GM12801 (cell line): ENCODE data around the gene FUT7.

Experiments
- TF ChIP-seq, protein P1 (sequence below): IDR thresholded peaks from one replicate; pipeline ENCODE4 v1.5.1; 2011; ENCODE audit warnings: control low read depth; ENCODE audit not compliant: insufficient read length; ENCODE audit errors: extremely low read depth

FUT7 gene

DNA sequence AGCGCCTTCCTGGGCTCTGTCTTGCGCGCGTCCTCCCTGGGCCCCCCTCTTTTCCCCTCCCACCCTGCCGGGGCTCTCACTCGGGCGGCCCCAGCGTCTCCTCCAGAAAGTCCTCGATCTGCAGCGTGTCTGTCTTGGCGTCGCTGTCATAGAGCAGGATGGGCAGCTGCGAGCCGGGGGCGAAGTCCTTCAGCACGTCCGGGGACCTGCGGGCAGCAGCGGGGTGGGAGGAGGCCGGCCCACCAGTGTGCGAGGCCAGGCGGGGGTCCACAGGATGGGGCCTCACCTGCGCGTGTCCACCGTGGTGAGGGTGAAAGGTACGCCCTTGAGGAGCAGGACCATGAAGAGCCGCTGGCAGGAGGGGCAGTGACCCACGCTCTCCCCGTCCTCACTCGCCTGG lies 36.5 kb downstream of the FUT7 start:
- TF ChIP-seq, protein P1, sequence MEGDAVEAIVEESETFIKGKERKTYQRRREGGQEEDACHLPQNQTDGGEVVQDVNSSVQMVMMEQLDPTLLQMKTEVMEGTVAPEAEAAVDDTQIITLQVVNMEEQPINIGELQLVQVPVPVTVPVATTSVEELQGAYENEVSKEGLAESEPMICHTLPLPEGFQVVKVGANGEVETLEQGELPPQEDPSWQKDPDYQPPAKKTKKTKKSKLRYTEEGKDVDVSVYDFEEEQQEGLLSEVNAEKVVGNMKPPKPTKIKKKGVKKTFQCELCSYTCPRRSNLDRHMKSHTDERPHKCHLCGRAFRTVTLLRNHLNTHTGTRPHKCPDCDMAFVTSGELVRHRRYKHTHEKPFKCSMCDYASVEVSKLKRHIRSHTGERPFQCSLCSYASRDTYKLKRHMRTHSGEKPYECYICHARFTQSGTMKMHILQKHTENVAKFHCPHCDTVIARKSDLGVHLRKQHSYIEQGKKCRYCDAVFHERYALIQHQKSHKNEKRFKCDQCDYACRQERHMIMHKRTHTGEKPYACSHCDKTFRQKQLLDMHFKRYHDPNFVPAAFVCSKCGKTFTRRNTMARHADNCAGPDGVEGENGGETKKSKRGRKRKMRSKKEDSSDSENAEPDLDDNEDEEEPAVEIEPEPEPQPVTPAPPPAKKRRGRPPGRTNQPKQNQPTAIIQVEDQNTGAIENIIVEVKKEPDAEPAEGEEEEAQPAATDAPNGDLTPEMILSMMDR = no peak

DNA sequence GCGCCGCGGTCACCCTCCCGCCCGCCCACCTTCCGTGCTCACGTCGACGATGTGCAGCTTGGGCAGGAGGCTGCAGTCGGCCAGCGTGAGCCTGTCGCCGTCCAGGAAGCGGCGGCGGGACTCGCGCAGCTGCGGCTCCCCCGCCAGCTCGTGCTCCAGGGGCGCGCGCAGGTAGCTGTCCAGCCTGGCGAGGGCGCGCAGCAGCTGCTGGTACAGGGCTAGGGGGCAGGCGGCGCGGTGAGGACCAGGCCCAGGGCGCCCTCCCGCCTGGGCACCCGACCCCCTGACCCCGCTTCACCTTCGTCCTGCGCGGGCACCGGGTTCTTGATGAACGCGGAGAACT lies 37.0 kb downstream of the FUT7 start:
- TF ChIP-seq, protein P1 = no peak

DNA sequence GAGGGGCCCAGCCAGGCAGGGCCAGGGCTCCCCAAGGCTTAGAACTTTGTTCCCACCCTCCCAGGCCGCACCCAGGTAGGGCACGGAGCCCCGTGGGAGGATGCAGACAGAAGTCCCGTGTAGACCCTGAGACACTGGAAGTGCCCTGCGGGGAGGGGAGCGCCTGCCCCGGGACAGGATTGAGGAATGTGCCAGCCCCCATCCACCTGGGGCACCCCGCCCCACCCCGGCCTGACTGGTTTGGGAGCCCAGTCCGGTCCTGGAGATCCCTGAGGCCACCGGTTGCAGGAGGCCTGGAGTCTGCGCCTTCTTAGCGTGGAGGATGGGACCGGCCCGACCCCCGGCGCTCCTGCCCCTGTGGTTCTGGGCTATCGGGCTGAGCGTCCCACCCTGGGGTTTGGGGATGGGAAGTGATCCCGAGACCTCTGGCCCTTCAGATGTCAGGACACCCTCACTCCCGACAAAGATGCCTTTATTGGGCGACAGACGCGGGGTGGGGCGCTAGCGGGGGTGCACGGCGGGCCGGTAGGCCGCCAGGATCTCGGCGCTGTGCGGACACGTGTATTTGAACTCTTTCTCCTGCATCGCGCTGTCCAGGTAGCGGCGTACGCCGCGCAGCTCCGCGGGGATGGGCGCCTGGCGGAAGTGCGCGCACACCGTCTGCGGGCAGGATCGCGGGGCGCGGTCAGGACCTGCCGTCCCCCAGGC lies 37.6 kb downstream of the FUT7 start:
- TF ChIP-seq, protein P1 = no peak

DNA sequence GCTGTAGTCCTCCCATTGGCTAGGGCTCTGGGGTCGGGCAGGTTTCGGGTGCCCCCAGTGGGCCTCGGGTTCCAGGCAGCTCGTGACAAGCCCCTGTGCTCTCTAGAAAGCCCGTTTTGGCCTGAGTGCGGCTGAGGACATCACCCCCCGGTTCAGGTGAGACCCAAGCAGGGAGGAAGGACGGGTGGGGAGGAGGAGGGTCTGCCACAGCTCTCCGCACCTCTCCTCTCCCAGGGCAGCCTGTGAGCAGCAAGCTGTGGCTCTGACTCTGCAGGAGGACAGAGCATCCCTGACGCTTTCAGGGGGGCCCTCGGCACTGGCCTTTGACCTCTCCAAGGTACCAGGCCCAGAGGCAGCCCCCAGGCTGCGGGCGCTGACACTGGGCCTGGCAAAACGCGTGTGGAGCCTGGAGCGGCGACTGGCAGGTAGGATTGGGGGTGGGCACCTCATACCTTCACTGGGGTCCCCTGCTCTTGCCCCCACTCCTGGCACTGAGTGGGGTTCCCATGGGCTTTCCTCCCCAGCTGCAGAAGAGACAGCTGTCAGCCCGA lies 39.0 kb downstream of the FUT7 start:
- TF ChIP-seq, protein P1 = no peak

DNA sequence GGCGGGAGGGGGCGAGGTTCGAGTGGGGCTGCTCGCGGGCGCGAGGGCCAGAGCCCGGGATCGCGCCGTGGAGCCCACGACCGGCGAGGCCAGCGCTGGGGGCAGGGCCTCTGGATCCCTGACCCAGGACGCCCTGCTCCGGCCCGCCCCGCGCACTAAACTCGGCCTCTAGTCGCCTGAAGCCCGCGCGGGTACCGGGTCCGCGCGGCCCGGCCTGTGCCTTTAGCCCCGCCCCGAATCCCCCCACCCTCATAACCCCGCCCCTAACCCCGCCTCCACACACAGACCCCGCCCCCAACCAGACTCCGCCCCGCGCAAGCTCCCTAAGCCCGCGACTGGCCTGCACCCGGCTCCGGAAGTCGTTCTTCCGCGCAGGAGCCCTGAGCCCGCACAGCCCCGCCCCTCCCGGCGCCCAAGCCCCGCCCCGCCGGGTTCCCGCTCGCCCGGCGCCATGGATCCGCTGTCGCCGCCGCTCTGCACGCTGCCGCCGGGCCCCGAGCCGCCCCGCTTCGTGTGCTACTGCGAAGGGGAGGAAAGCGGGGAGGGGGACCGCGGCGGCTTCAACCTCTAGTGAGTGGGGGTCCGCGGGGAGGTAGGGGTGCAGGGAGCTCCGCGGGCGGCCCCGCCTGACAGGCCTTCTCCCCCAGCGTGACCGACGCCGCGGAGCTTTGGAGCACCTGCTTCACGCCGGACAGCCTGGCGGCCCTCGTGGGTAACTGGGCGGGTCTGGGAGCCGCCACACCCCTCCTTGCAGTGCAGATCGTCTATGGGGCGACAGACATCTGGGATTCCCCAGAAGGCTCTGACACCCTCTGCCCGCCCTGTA lies 39.7 kb downstream of the FUT7 start, which contains the start of gene PAXX:
PAXX (plus strand) TSS at position 430 of the 826 bp plus-strand sequence; CDS start at position 452, 22 bp downstream.
- TF ChIP-seq, protein P1 = no peak

DNA sequence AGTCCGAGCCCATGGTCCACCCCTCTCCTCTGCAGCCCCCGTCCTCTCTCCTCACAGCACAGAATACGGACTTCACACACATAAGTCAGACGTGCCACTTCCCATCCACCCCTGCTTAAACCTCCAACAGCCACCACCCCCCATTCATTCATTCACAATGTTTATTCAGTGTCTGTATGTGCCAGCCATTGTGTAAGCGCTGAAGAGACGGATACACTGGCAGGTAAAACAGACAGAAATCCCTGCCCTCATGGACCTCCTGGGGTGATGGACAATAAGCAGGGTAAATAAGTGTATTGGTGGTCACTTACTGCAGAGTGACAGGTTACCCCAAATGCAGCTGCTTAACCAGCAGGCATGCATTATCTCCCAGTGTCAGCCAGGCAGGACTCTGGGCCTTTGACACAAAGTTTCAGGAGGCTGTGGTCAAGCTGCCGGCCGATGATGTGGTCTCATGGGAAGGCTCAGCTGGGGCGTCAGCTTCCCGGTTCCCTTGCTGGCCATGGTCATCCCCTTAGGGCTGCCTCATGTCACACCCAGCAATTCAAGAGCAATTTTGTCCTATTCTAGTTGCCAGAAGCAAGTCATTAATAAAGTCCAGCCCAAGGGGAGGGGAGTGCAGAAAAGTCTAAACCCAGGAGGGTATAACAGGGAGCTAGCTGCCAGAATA lies 41.5 kb downstream of the FUT7 start:
- TF ChIP-seq, protein P1 = no peak

DNA sequence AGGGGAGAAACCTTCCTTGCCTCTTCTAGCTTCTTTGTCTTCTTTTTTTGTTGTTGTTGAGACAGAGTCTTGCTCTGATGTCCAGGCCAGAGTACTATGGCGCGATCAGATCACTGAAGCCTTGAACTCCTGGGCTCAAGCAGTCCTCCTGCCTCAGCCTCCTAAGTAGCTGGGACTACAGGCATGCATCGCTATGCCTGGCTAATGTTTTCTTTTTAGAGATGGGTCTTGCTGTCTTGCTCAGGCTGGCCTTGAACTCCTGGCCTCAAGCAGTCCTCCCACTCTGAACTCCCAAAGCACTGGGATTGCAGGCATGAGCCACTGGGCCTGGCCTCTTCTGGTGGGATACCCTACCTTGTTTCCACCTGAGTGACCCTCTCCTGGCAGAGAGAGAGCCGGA lies 43.0 kb downstream of the FUT7 start:
- TF ChIP-seq, protein P1 = no peak
